ENCODE data around the gene PPP6R3.

Gene PPP6R3

GRCh38 chr11:68617925-68618809 lies 157.6 kb downstream of the PPP6R3 start:
- TF ChIP-seq GATA2 (IDR thresholded peaks at IDR 0.05; ENCODE audit: low read depth, low read length) = no peak
- TF ChIP-seq GATA3 (IDR thresholded peaks at IDR 0.05; ENCODE audit: low read depth, low read length) = no peak

DNA sequence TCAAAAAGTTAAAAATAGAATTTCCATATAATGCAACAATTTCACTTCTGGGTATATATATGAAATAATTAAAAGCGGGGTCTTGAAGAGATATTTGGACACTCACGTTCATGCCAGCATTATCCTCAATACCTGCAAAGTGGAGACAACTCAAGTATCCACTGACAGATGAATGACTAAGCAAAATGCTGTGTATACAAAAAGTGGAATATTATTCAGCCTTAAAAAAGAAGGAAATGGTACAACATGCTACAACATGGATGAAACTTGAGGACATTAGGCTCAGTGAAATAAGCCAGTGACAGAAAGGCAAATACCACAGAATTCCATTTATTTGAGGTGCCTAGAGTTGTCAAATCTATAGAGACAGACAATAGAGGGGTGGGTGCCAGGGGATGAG lies 161.3 kb downstream of the PPP6R3 start:
- TF ChIP-seq GATA2 (IDR thresholded peaks at IDR 0.05; ENCODE audit: low read depth, low read length) (no peak), GATA3 (IDR thresholded peaks at IDR 0.05; ENCODE audit: low read depth, low read length) (no peak)

- TF ChIP-seq GATA3 (IDR thresholded peaks at IDR 0.05; ENCODE audit: low read depth, low read length) (no peak), GATA2 (IDR thresholded peaks at IDR 0.05; ENCODE audit: low read depth, low read length) (no peak)
Measured at GRCh38 chr11:68632802-68633201, 172.2 kb downstream of the PPP6R3 start.

- TF ChIP-seq GATA2 (IDR thresholded peaks at IDR 0.05; ENCODE audit: low read depth, low read length) = no peak
- no peak for TF ChIP-seq GATA3 (IDR thresholded peaks at IDR 0.05; ENCODE audit: low read depth, low read length)
Measured at GRCh38 chr11:68641880-68642279, 181.3 kb downstream of the PPP6R3 start.

DNA sequence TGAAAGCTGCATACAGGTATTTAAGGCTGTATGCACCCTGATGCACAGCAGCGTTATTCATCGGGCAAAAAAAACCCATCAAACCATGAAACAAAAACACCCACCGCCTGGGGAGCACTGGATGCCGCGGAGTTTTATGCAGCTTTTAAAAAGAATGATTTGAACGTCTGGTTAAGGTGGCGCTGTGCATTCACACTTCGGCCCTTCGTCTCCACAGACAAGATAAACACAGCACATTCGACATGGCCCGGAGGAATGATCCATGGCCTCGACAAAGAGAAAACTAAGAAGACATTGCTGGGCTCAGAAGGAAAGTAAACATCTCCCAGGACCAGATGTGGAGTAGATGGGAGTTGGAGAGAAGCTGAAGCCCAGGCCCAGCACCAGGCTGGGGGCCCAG lies 183.0 kb downstream of the PPP6R3 start:
- TF ChIP-seq GATA3 (IDR thresholded peaks at IDR 0.05; ENCODE audit: low read depth, low read length) = no peak
- no peak for TF ChIP-seq GATA2 (IDR thresholded peaks at IDR 0.05; ENCODE audit: low read depth, low read length)

- TF ChIP-seq GATA3 (IDR thresholded peaks at IDR 0.05; ENCODE audit: low read depth, low read length) (no peak), GATA2 (IDR thresholded peaks at IDR 0.05; ENCODE audit: low read depth, low read length) (no peak)
Measured at GRCh38 chr11:68646832-68647231, 186.3 kb downstream of the PPP6R3 start.

GRCh38 chr11:68649851-68650555 lies 189.5 kb downstream of the PPP6R3 start:
- no peak for TF ChIP-seq GATA2 (IDR thresholded peaks at IDR 0.05; ENCODE audit: low read depth, low read length)
- TF ChIP-seq GATA3 (IDR thresholded peaks at IDR 0.05; ENCODE audit: low read depth, low read length) = no peak

GRCh38 chr11:68650801-68651200 lies 190.2 kb downstream of the PPP6R3 start:
- TF ChIP-seq GATA3 (IDR thresholded peaks at IDR 0.05; ENCODE audit: low read depth, low read length) (no peak), GATA2 (IDR thresholded peaks at IDR 0.05; ENCODE audit: low read depth, low read length) (no peak)

GRCh38 chr11:68651208-68651984 lies 190.8 kb downstream of the PPP6R3 start:
- no peak for TF ChIP-seq GATA2 (IDR thresholded peaks at IDR 0.05; ENCODE audit: low read depth, low read length)
- no peak for TF ChIP-seq GATA3 (IDR thresholded peaks at IDR 0.05; ENCODE audit: low read depth, low read length)

- no peak for TF ChIP-seq GATA2 (IDR thresholded peaks at IDR 0.05; ENCODE audit: low read depth, low read length)
- TF ChIP-seq GATA3 (IDR thresholded peaks at IDR 0.05; ENCODE audit: low read depth, low read length) = no peak
Measured at GRCh38 chr11:68651985-68652682, 191.6 kb downstream of the PPP6R3 start.

- no peak for TF ChIP-seq GATA3 (IDR thresholded peaks at IDR 0.05; ENCODE audit: low read depth, low read length)
- TF ChIP-seq GATA2 (IDR thresholded peaks at IDR 0.05; ENCODE audit: low read depth, low read length) = no peak
Measured at GRCh38 chr11:68652683-68653156, 192.2 kb downstream of the PPP6R3 start.

- no peak for TF ChIP-seq GATA2 (IDR thresholded peaks at IDR 0.05; ENCODE audit: low read depth, low read length)
- TF ChIP-seq GATA3 (IDR thresholded peaks at IDR 0.05; ENCODE audit: low read depth, low read length) = no peak
Measured at GRCh38 chr11:68653486-68654430, 193.2 kb downstream of the PPP6R3 start.

All from SH-SY5Y (cell line).